ENCODE data around the gene DNAJC28. TPM values are rescaled to one million over a fixed set of nuclear protein-coding genes. Genes with fewer than 3 reads are reported as not detected.
"Not testable (repeated sequence)": the region's sequence is repeated elsewhere in the genome, so short reads cannot be mapped to it uniquely, and the experiment has no call there.

DNAJC28 gene
- total and polyA plus RNA-seq, 3 experiments from 2014 or later, result 0.60 to 1.7 (median 0.63) TPM

- CTCF ChIA-PET; H3K27me3 ChIP-seq (ENCODE audit: insufficient read depth, low read length, poor library complexity, severe bottlenecking); H3K4me3 ChIP-seq (ENCODE audit: low read length); DNase-seq; H3K36me3 ChIP-seq (ENCODE audit: insufficient read depth, low read length); POLR2A ChIA-PET; H3K4me1 ChIP-seq (ENCODE audit: insufficient read depth, low read length); H3K27me3 Mint-ChIP-seq; H3K27ac Mint-ChIP-seq; H3K9me3 ChIP-seq (ENCODE audit: low read length); H3K4me3 Mint-ChIP-seq; H3K9me3 Mint-ChIP-seq; H3K27ac ChIP-seq (ENCODE audit: low read depth, low read length): not testable (repeated sequence)
- Mint-ChIP-seq H3K4me1 (peaks cover 15 to 32% (median 24%) of the 10 kb centered on the region in 3 donors), H3K36me3 (peaks cover 4 to 34% (median 8%) of the 10 kb centered on the region in 3 donors)
Observed at GRCh38 chr21:33469183-33469582, 22.3 kb downstream of the DNAJC28 start.

- DNase-seq, result no peak
- Mint-ChIP-seq H3K4me3 (no peak overlapping the region), H3K9me3 (no peaks in the 10 kb centered on the region), H3K27ac (no peak overlapping the region), H3K36me3 (peaks cover 4 to 56% (median 10%) of the 10 kb centered on the region in 3 donors), H3K4me1 (no peaks in the 10 kb centered on the region), H3K27me3 (no peaks in the 10 kb centered on the region)
- no peaks in the 10 kb centered on the region for H3K9me3 ChIP-seq (ENCODE audit: low read length)
- POLR2A ChIA-PET, result interaction anchor here (0.5 to 1.1 kb wide), 2 partner anchors 18 to 45 kb away, joined by 3 to 8 read pairs; partner anchors contain the start of gene TMEM50B
- H3K4me3 ChIP-seq (ENCODE audit: low read length), result no peak overlapping the region
- H3K36me3 ChIP-seq (ENCODE audit: insufficient read depth, low read length), result peaks cover 5% of the 10 kb centered on the region
- no peaks in the 10 kb centered on the region for H3K4me1 ChIP-seq (ENCODE audit: insufficient read depth, low read length)
- CTCF ChIA-PET, result interaction anchor here (1.3 to 1.4 kb wide), 3 partner anchors 16 to 100 kb away, joined by 3 to 6 read pairs (median 4); no protein-coding TSS in a partner anchor
- no peaks in the 10 kb centered on the region for H3K27me3 ChIP-seq (ENCODE audit: insufficient read depth, low read length, poor library complexity, severe bottlenecking)
- H3K27ac ChIP-seq (ENCODE audit: low read depth, low read length), result no peak overlapping the region
Observed at GRCh38 chr21:33461538-33462250, 29.8 kb downstream of the DNAJC28 start.

- Mint-ChIP-seq H3K36me3 (peaks cover 4 to 60% (median 9%) of the 10 kb centered on the region in 3 donors), H3K27me3 (no peaks in the 10 kb centered on the region), H3K4me1 (no peaks in the 10 kb centered on the region), H3K4me3 (no peak overlapping the region), H3K9me3 (no peaks in the 10 kb centered on the region), H3K27ac (no peak overlapping the region)
- DNase-seq, result no peak
- POLR2A ChIA-PET, result no interaction called here
- CTCF ChIA-PET, result interaction anchor here (0.6 kb wide), 1 partner anchor 133 kb away, joined by 4 read pairs; no protein-coding TSS in a partner anchor
- H3K36me3 ChIP-seq (ENCODE audit: insufficient read depth, low read length), result peaks cover 12% of the 10 kb centered on the region
- no peaks in the 10 kb centered on the region for H3K4me1 ChIP-seq (ENCODE audit: insufficient read depth, low read length)
- H3K27ac ChIP-seq (ENCODE audit: low read depth, low read length), result no peak overlapping the region
- H3K4me3 ChIP-seq (ENCODE audit: low read length), result no peak overlapping the region
- H3K27me3 ChIP-seq (ENCODE audit: insufficient read depth, low read length, poor library complexity, severe bottlenecking), result no peaks in the 10 kb centered on the region
- H3K9me3 ChIP-seq (ENCODE audit: low read length), result no peaks in the 10 kb centered on the region
Observed at GRCh38 chr21:33458861-33459260, 32.7 kb downstream of the DNAJC28 start.

- CTCF ChIA-PET, result interaction anchor here (1.0 kb wide), 1 partner anchor 10 kb away, joined by 3 read pairs; no protein-coding TSS in a partner anchor
- H3K36me3 ChIP-seq (ENCODE audit: insufficient read depth, low read length), result peaks cover 10% of the 10 kb centered on the region
- peaks cover 8 to 68% (median 15%) of the 10 kb centered on the region in 3 donors for H3K36me3 Mint-ChIP-seq
Observed at GRCh38 chr21:33455686-33456446, 35.6 kb downstream of the DNAJC28 start.

GRCh38 chr21:33452362-33452761, 39.2 kb downstream of the DNAJC28 start:
- H3K27me3 Mint-ChIP-seq, result no peaks in the 10 kb centered on the region
- no peak overlapping the region for H3K4me3 Mint-ChIP-seq
- Histone ChIP-seq H3K4me3 (ENCODE audit: low read length) (no peak overlapping the region), H3K27ac (ENCODE audit: low read depth, low read length) (no peak overlapping the region), H3K9me3 (ENCODE audit: low read length) (no peaks in the 10 kb centered on the region), H3K36me3 (ENCODE audit: insufficient read depth, low read length) (peaks cover 7% of the 10 kb centered on the region), H3K4me1 (ENCODE audit: insufficient read depth, low read length) (no peaks in the 10 kb centered on the region), H3K27me3 (ENCODE audit: insufficient read depth, low read length, poor library complexity, severe bottlenecking) (no peaks in the 10 kb centered on the region)
- no peaks in the 10 kb centered on the region for H3K4me1 Mint-ChIP-seq
- no peaks in the 10 kb centered on the region for H3K9me3 Mint-ChIP-seq
- POLR2A ChIA-PET, result no interaction called here
- H3K27ac Mint-ChIP-seq, result peak overlapping the region in 2 of 8 donors; percentile 16 to 58
- H3K36me3 Mint-ChIP-seq, result peaks cover 4 to 57% (median 11%) of the 10 kb centered on the region in 3 donors
- CTCF ChIA-PET, result interaction anchor here (1.2 kb wide), 1 partner anchor 154 kb away, joined by 4 read pairs; no protein-coding TSS in a partner anchor
- no peak for DNase-seq

More at GRCh38 chr21:33455686-33456446, 35.6 kb downstream of the DNAJC28 start:
- no peaks in the 10 kb centered on the region for H3K27me3 ChIP-seq (ENCODE audit: insufficient read depth, low read length, poor library complexity, severe bottlenecking)
- no peak overlapping the region for H3K4me3 ChIP-seq (ENCODE audit: low read length)
- POLR2A ChIA-PET, result interaction anchor here (0.8 kb wide), 1 partner anchor 35 kb away, joined by 3 read pairs; no protein-coding TSS in a partner anchor
- Mint-ChIP-seq H3K9me3 (no peaks in the 10 kb centered on the region), H3K4me1 (no peaks in the 10 kb centered on the region), H3K27me3 (no peaks in the 10 kb centered on the region), H3K27ac (no peak overlapping the region), H3K4me3 (no peak overlapping the region)
- H3K27ac ChIP-seq (ENCODE audit: low read depth, low read length), result no peak overlapping the region
- no peaks in the 10 kb centered on the region for H3K4me1 ChIP-seq (ENCODE audit: insufficient read depth, low read length)
- H3K9me3 ChIP-seq (ENCODE audit: low read length), result no peaks in the 10 kb centered on the region
- no peak for DNase-seq

- peaks cover 7% of the 10 kb centered on the region for H3K36me3 ChIP-seq (ENCODE audit: insufficient read depth, low read length)
- H3K4me3 Mint-ChIP-seq, result no peak overlapping the region
- H3K36me3 Mint-ChIP-seq, result peaks cover 4 to 56% (median 12%) of the 10 kb centered on the region in 3 donors
- no peaks in the 10 kb centered on the region for H3K27me3 ChIP-seq (ENCODE audit: insufficient read depth, low read length, poor library complexity, severe bottlenecking)
- no peaks in the 10 kb centered on the region for H3K9me3 ChIP-seq (ENCODE audit: low read length)
- H3K27ac Mint-ChIP-seq, result peak overlapping the region in 1 of 8 donors; percentile 77
- H3K4me3 ChIP-seq (ENCODE audit: low read length), result no peak overlapping the region
- H3K27me3 Mint-ChIP-seq, result no peaks in the 10 kb centered on the region
- H3K27ac ChIP-seq (ENCODE audit: low read depth, low read length), result no peak overlapping the region
- ChIA-PET CTCF (interaction anchor here (0.9 to 1.0 kb wide), 2 partner anchors 154 to 511 kb away, joined by 3 read pairs; no protein-coding TSS in a partner anchor), POLR2A (no interaction called here)
- no peaks in the 10 kb centered on the region for H3K9me3 Mint-ChIP-seq
- no peak for DNase-seq
- H3K4me1 ChIP-seq (ENCODE audit: insufficient read depth, low read length), result no peaks in the 10 kb centered on the region
- no peaks in the 10 kb centered on the region for H3K4me1 Mint-ChIP-seq
Observed at GRCh38 chr21:33451634-33452071, 39.9 kb downstream of the DNAJC28 start.

GRCh38 chr21:33449616-33450015, 41.9 kb downstream of the DNAJC28 start:
- DNase-seq, result no peak
- CTCF ChIA-PET, result interaction anchor here (1.3 kb wide), 1 partner anchor 88 kb away, joined by 3 read pairs; no protein-coding TSS in a partner anchor
- Histone ChIP-seq H3K27ac (ENCODE audit: low read depth, low read length) (no peak overlapping the region), H3K4me3 (ENCODE audit: low read length) (no peak overlapping the region), H3K9me3 (ENCODE audit: low read length) (no peaks in the 10 kb centered on the region), H3K4me1 (ENCODE audit: insufficient read depth, low read length) (no peaks in the 10 kb centered on the region), H3K27me3 (ENCODE audit: insufficient read depth, low read length, poor library complexity, severe bottlenecking) (no peaks in the 10 kb centered on the region), H3K36me3 (ENCODE audit: insufficient read depth, low read length) (no peaks in the 10 kb centered on the region)
- peaks cover 7 to 54% (median 17%) of the 10 kb centered on the region in 3 donors for H3K36me3 Mint-ChIP-seq
- H3K4me1 Mint-ChIP-seq, result peaks cover 0 to 5% (median 3%) of the 10 kb centered on the region in 3 donors
- no peaks in the 10 kb centered on the region for H3K27me3 Mint-ChIP-seq
- H3K27ac Mint-ChIP-seq, result no peak overlapping the region
- POLR2A ChIA-PET, result no interaction called here
- no peak overlapping the region for H3K4me3 Mint-ChIP-seq
- no peaks in the 10 kb centered on the region for H3K9me3 Mint-ChIP-seq

Data from CD8-positive, alpha-beta memory T cell (primary cell).